AML-193 (cell line): ENCODE results near the gene CD79B.
A peak's percentile ranks its signal among the peaks of the same experiment; 100 is the strongest.

ENCODE experiments used
- DNase-seq, 2 experiments: peaks; one replicate each; lab custom pipeline; 2025; lab: John Stamatoyannopoulos, UW

The CD79B gene

GRCh38 chr17:63954402-63955063 lies 22.4 kb upstream of the CD79B start:
- DNase-seq: no peak

- DNase-seq: no peak
Observed at GRCh38 chr17:63950940-63951907, 19.1 kb upstream of the CD79B start.

GRCh38 chr17:63949576-63950250 lies 17.6 kb upstream of the CD79B start:
- no peak for DNase-seq

GRCh38 chr17:63948521-63948920 lies 16.4 kb upstream of the CD79B start:
- DNase-seq: no peak

GRCh38 chr17:63947711-63948330 lies 15.7 kb upstream of the CD79B start:
- DNase-seq: no peak

- peak; percentile 49 to 61 for DNase-seq
Observed at GRCh38 chr17:63946440-63947363, 14.6 kb upstream of the CD79B start.

GRCh38 chr17:63945784-63946439 lies 13.8 kb upstream of the CD79B start:
- no peak for DNase-seq

- DNase-seq: no peak
Observed at GRCh38 chr17:63944736-63945499, 12.8 kb upstream of the CD79B start.

GRCh38 chr17:63943745-63944144 lies 11.6 kb upstream of the CD79B start:
- DNase-seq: no peak

GRCh38 chr17:63942309-63942985 lies 10.3 kb upstream of the CD79B start:
- DNase-seq: no peak

- no peak for DNase-seq
Observed at GRCh38 chr17:63941751-63942150, 9.6 kb upstream of the CD79B start.

GRCh38 chr17:63941162-63941561 lies 9.0 kb upstream of the CD79B start:
- no peak for DNase-seq

GRCh38 chr17:63940584-63940983 lies 8.5 kb upstream of the CD79B start:
- no peak for DNase-seq

GRCh38 chr17:63939884-63940283 lies 7.8 kb upstream of the CD79B start:
- DNase-seq: no peak

GRCh38 chr17:63939401-63939800 lies 7.3 kb upstream of the CD79B start:
- no peak for DNase-seq

- DNase-seq: no peak
Observed at GRCh38 chr17:63937920-63938319, 5.8 kb upstream of the CD79B start.

GRCh38 chr17:63937319-63937718 lies 5.2 kb upstream of the CD79B start:
- DNase-seq: no peak

- peak in 1 of 2 experiments; percentile 19 for DNase-seq
Observed at GRCh38 chr17:63934183-63935112, 2.3 kb upstream of the CD79B start.
